MCF 10A (cell line): ENCODE measurements around the gene ERGIC1. TPM values are rescaled to one million over a fixed set of nuclear protein-coding genes. Genes with fewer than 3 reads are reported as not detected.

Experiments
- BruUV-seq: library from RNA; stranded (reverse); fragments of 400-500 nt; replicated peaks from 2 replicates; lab custom pipeline; 2021; lab: Mats Ljungman, UMichigan
- CTCF ChIA-PET: fragments of 300-600 bp; sonication (Branson Sonifier 250); formaldehyde crosslinking; extraction: SDS; loops from one replicate; lab custom pipeline; 2021; ENCODE audit warnings: antibody characterized with exemption, inconsistent platforms; lab: Yijun Ruan, JAX
- POLR2A ChIA-PET: fragments of 300-600, 350-650 bp; sonication (Branson Sonifier 250); formaldehyde crosslinking; extraction: SDS; loops from one replicate; lab custom pipeline; 2020; ENCODE audit warnings: antibody characterized with exemption, inconsistent platforms; lab: Yijun Ruan, JAX
- DNase-seq: peaks from one replicate; pipeline ENCODE4 v3.0.0-alpha.2; 2018; ENCODE audit not compliant: unreplicated experiment
- H3K27ac Mint-ChIP-seq: one replicate; pipeline ENCODE4 v1.8.0; 2022; ENCODE audit warnings: mild to moderate bottlenecking, low read depth, mixed read lengths; ENCODE audit not compliant: unreplicated experiment
- H3K27me3 Mint-ChIP-seq: one replicate; pipeline ENCODE4 v1.8.0; 2022; ENCODE audit warnings: mixed read lengths; ENCODE audit not compliant: insufficient read depth, unreplicated experiment
- H3K36me3 Mint-ChIP-seq: one replicate; pipeline ENCODE4 v1.8.0; 2022; ENCODE audit warnings: mild to moderate bottlenecking, moderate library complexity, mixed read lengths; ENCODE audit not compliant: insufficient read depth, unreplicated experiment
- H3K4me1 Mint-ChIP-seq: one replicate; pipeline ENCODE4 v1.8.0; 2022; ENCODE audit warnings: mixed read lengths; ENCODE audit not compliant: insufficient read depth, unreplicated experiment
- H3K4me3 Mint-ChIP-seq: one replicate; pipeline ENCODE4 v1.8.0; 2022; ENCODE audit warnings: mild to moderate bottlenecking, moderate library complexity, mixed read lengths; ENCODE audit not compliant: unreplicated experiment
- H3K9me3 Mint-ChIP-seq: one replicate; pipeline ENCODE4 v1.8.0; 2022; ENCODE audit warnings: mixed read lengths; ENCODE audit not compliant: unreplicated experiment
- CTCF ChIP-seq: fragments of 200-600 bp; IDR thresholded peaks from one replicate; pipeline ENCODE4 v1.8.0; 2022; ENCODE audit warnings: antibody characterized with exemption, mild to moderate bottlenecking; ENCODE audit not compliant: unreplicated experiment
- intact Hi-C: fragments of 100-400 bp; cut with micrococcal nuclease; formaldehyde crosslinking; loops from 2 replicates; pipeline ENCODE4 v1.14.1; 2022
- total RNA-seq: library from RNA; stranded (reverse); gene quantifications from 2 replicates; pipeline ENCODE4 v1.2.3, GENCODE V29; 2022

ERGIC1 gene
- total RNA-seq, 1 experiment from 2014 or later, result 257 TPM

GRCh38 chr5:172821340-172821985 lies 12.6 kb upstream of the ERGIC1 start:
- POLR2A ChIA-PET, result interaction anchor here (1.0 to 38.7 kb wide), 5 partner anchors 9 to 48 kb away, joined by 3 to 1263 read pairs (median 8); partner anchors contain the start of gene DUSP1
- TF ChIP-seq CTCF, result no peak
- peak overlapping the region; percentile 67 for H3K27ac Mint-ChIP-seq
- no TSS peak for BruUV-seq
- CTCF ChIA-PET, result interaction anchor here (0.7 to 2.2 kb wide), 5 partner anchors 27 to 127 kb away, joined by 3 to 6 read pairs (median 3); no protein-coding TSS in a partner anchor
- no peaks in the 10 kb centered on the region for H3K27me3 Mint-ChIP-seq
- DNase-seq, result no peak
- peaks cover 23% of the 10 kb centered on the region for H3K4me1 Mint-ChIP-seq
- peaks cover 13% of the 10 kb centered on the region for H3K9me3 Mint-ChIP-seq
- H3K4me3 Mint-ChIP-seq, result no peak overlapping the region
- intact Hi-C loops, result loop anchor here (2.0 kb wide), 1 partner anchor 15 kb away; no protein-coding TSS in a partner anchor
- H3K36me3 Mint-ChIP-seq, result peaks cover 7% of the 10 kb centered on the region

- no peak for TF ChIP-seq CTCF
- no peaks in the 10 kb centered on the region for H3K27me3 Mint-ChIP-seq
- intact Hi-C loops, result no loop called here
- DNase-seq, result no peak
- H3K27ac Mint-ChIP-seq, result no peak overlapping the region
- POLR2A ChIA-PET, result interaction anchor here (38.7 kb wide), 1 partner anchor 49 kb away, joined by 1263 read pairs; the partner anchor contains the start of gene DUSP1
- BruUV-seq, result no TSS peak
- H3K4me1 Mint-ChIP-seq, result peaks cover 27% of the 10 kb centered on the region
- no peak overlapping the region for H3K4me3 Mint-ChIP-seq
- H3K9me3 Mint-ChIP-seq, result peaks cover 19% of the 10 kb centered on the region
- peaks cover 7% of the 10 kb centered on the region for H3K36me3 Mint-ChIP-seq
- CTCF ChIA-PET, result interaction anchor here (0.6 to 1.1 kb wide), 3 partner anchors 8 to 47 kb away, joined by 3 to 4 read pairs (median 3); no protein-coding TSS in a partner anchor
These were observed 10.2 kb upstream of the ERGIC1 start for GRCh38 chr5:172823840-172824362.

GRCh38 chr5:172825610-172826204 lies 8.3 kb upstream of the ERGIC1 start:
- no peak for TF ChIP-seq CTCF
- no TSS peak for BruUV-seq
- H3K4me1 Mint-ChIP-seq, result peaks cover 21% of the 10 kb centered on the region
- no peak overlapping the region for H3K27ac Mint-ChIP-seq
- no peaks in the 10 kb centered on the region for H3K27me3 Mint-ChIP-seq
- no peak for DNase-seq
- intact Hi-C loops, result no loop called here
- no peak overlapping the region for H3K4me3 Mint-ChIP-seq
- H3K9me3 Mint-ChIP-seq, result peaks cover 19% of the 10 kb centered on the region
- POLR2A ChIA-PET, result interaction anchor here (0.6 to 38.7 kb wide), 2 partner anchors 51 to 220 kb away, joined by 3 to 1263 read pairs; partner anchors contain the start of gene DUSP1
- CTCF ChIA-PET, result no interaction called here
- peaks cover 7% of the 10 kb centered on the region for H3K36me3 Mint-ChIP-seq

GRCh38 chr5:172827841-172828240 lies 6.2 kb upstream of the ERGIC1 start:
- TF ChIP-seq CTCF, result no peak
- ChIA-PET CTCF (interaction anchor here (0.6 to 0.7 kb wide), 2 partner anchors 77 to 437 kb away, joined by 3 to 4 read pairs; no protein-coding TSS in a partner anchor), POLR2A (interaction anchor here (0.6 to 5.6 kb wide), 5 partner anchors 14 to 62 kb away, joined by 3 to 65 read pairs (median 7); partner anchors contain the start of gene DUSP1)
- Mint-ChIP-seq H3K4me1 (peaks cover 29% of the 10 kb centered on the region), H3K36me3 (peaks cover 7% of the 10 kb centered on the region), H3K27me3 (no peaks in the 10 kb centered on the region), H3K9me3 (peaks cover 19% of the 10 kb centered on the region), H3K27ac (peak overlapping the region; percentile 88), H3K4me3 (no peak overlapping the region)
- no peak for DNase-seq
- intact Hi-C loops, result no loop called here
- no TSS peak for BruUV-seq
